Activated CD8-positive, alpha-beta T cell treated with anti-CD3 and anti-CD28 coated beads for 36 hours (primary cell): ENCODE measurements around the gene IL25. TPM values are rescaled to one million over a fixed set of nuclear protein-coding genes. Genes with fewer than 3 reads are reported as not detected.

ENCODE experiments used
- ATAC-seq: fragments of 200-7000 bp; cut with Tn5 transposase; one replicate; pipeline ENCODE4 v1.10.0; 2021; ENCODE audit warnings: mild to moderate bottlenecking, moderate library complexity
- CTCF ChIA-PET: fragments of 350-600 bp; sonication (Branson Sonifier 250); formaldehyde crosslinking; loops from one replicate; lab custom pipeline; 2021; ENCODE audit warnings: antibody characterized with exemption; lab: Charles Lee
- POLR2A ChIA-PET: fragments of 350-600 bp; sonication (Branson Sonifier 250); formaldehyde crosslinking; loops from one replicate; lab custom pipeline; 2021; ENCODE audit warnings: antibody characterized with exemption; lab: Charles Lee
- DNase-seq: peaks from one replicate; pipeline ENCODE4 v3.0.0-alpha.2; 2020
- H3K27ac Mint-ChIP-seq: one replicate; pipeline ENCODE4 v1.8.0; 2021; ENCODE audit warnings: mild to moderate bottlenecking, mixed read lengths
- H3K27me3 Mint-ChIP-seq: one replicate; pipeline ENCODE4 v1.8.0; 2021; ENCODE audit warnings: mixed read lengths
- H3K36me3 Mint-ChIP-seq: one replicate; pipeline ENCODE4 v1.8.0; 2021; ENCODE audit warnings: low read depth, mixed read lengths
- H3K4me1 Mint-ChIP-seq: one replicate; pipeline ENCODE4 v1.8.0; 2021; ENCODE audit warnings: low read depth, mixed read lengths
- H3K4me3 Mint-ChIP-seq: one replicate; pipeline ENCODE4 v1.8.0; 2021; ENCODE audit warnings: mild to moderate bottlenecking, moderate library complexity, mixed read lengths
- H3K9me3 Mint-ChIP-seq: one replicate; pipeline ENCODE4 v1.8.0; 2021; ENCODE audit warnings: mixed read lengths
- intact Hi-C: fragments of 100-400 bp; cut with micrococcal nuclease; formaldehyde crosslinking; loops from one replicate; pipeline ENCODE4 v1.10.0; 2022
- total RNA-seq, 2 experiments: library from RNA; stranded (reverse); gene quantifications; one replicate each; pipeline ENCODE4 v1.2.3, GENCODE V29; 2021
- TF ChIP-seq, protein P1 (sequence below): fragments of 200-600 bp; IDR thresholded peaks from one replicate; pipeline ENCODE4 v1.8.0; 2022; ENCODE audit warnings: antibody characterized with exemption, mild to moderate bottlenecking

The IL25 gene
- total RNA-seq, 2 experiments from 2014 or later, result not detected

- Mint-ChIP-seq H3K36me3 (no peaks in the 10 kb centered on the region), H3K4me3 (peak overlapping the region; percentile 54), H3K27me3 (peaks cover 35% of the 10 kb centered on the region), H3K4me1 (peaks cover 4% of the 10 kb centered on the region), H3K27ac (no peak overlapping the region), H3K9me3 (no peaks in the 10 kb centered on the region)
- DNase-seq, result no peak
- ChIA-PET POLR2A (interaction anchor here (0.8 to 2.0 kb wide), 2 partner anchors 10 to 31 kb away, joined by 3 to 6 read pairs; partner anchors contain the start of gene PABPN1), CTCF (interaction anchor here (1.1 to 2.8 kb wide), 2 partner anchors 15 to 26 kb away, joined by 3 to 19 read pairs; no protein-coding TSS in a partner anchor)
- no peak for ATAC-seq
- TF ChIP-seq, protein P1, sequence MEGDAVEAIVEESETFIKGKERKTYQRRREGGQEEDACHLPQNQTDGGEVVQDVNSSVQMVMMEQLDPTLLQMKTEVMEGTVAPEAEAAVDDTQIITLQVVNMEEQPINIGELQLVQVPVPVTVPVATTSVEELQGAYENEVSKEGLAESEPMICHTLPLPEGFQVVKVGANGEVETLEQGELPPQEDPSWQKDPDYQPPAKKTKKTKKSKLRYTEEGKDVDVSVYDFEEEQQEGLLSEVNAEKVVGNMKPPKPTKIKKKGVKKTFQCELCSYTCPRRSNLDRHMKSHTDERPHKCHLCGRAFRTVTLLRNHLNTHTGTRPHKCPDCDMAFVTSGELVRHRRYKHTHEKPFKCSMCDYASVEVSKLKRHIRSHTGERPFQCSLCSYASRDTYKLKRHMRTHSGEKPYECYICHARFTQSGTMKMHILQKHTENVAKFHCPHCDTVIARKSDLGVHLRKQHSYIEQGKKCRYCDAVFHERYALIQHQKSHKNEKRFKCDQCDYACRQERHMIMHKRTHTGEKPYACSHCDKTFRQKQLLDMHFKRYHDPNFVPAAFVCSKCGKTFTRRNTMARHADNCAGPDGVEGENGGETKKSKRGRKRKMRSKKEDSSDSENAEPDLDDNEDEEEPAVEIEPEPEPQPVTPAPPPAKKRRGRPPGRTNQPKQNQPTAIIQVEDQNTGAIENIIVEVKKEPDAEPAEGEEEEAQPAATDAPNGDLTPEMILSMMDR, result no peak
- intact Hi-C loops, result no loop called here
Observed at GRCh38 chr14:23353433-23353780, 19.2 kb upstream of the IL25 start.

GRCh38 chr14:23354990-23355389 lies 17.6 kb upstream of the IL25 start:
- no peak for ATAC-seq
- H3K4me1 Mint-ChIP-seq, result peaks cover 4% of the 10 kb centered on the region
- TF ChIP-seq, protein P1, result no peak
- no peak overlapping the region for H3K27ac Mint-ChIP-seq
- peaks cover 35% of the 10 kb centered on the region for H3K27me3 Mint-ChIP-seq
- H3K9me3 Mint-ChIP-seq, result no peaks in the 10 kb centered on the region
- intact Hi-C loops, result no loop called here
- no peak overlapping the region for H3K4me3 Mint-ChIP-seq
- no peaks in the 10 kb centered on the region for H3K36me3 Mint-ChIP-seq
- ChIA-PET CTCF (interaction anchor here (2.8 kb wide), 1 partner anchor 25 kb away, joined by 19 read pairs; no protein-coding TSS in a partner anchor), POLR2A (no interaction called here)
- DNase-seq, result no peak

DNA sequence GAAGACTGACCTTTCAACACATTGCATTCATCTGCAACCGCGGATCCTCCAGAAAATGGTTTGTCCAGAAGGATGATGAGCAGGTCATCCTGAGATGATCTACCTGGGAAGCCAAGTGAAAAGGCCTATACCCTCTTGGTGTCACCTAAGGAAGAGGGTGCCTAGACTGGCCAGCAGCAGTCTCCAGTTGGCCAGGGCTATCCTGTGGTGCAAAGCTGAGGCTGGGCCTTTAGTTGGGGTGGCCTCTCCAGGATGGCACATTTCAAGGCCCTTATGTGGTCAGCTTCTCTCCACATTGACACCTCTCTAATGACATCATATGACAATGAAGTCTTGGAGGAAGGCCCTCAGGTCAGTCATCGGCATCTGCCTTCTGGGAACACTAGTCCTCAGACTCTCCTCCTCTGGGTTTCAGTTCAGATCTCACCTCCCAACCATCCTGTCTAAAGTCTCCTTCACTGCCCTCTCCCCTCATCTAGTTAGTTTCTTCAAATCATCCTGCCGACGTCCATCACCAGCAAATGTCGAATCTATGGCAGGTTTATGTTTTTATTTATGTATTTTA lies 16.7 kb upstream of the IL25 start:
- intact Hi-C loops, result no loop called here
- Mint-ChIP-seq H3K27me3 (peaks cover 30% of the 10 kb centered on the region), H3K36me3 (no peaks in the 10 kb centered on the region), H3K9me3 (no peaks in the 10 kb centered on the region), H3K27ac (no peak overlapping the region), H3K4me1 (peaks cover 4% of the 10 kb centered on the region), H3K4me3 (no peak overlapping the region)
- ATAC-seq, result no peak
- POLR2A ChIA-PET, result no interaction called here
- CTCF ChIA-PET, result no interaction called here
- no peak for DNase-seq
- TF ChIP-seq, protein P1, result no peak

- ATAC-seq, result no peak
- peaks cover 25% of the 10 kb centered on the region for H3K27me3 Mint-ChIP-seq
- POLR2A ChIA-PET, result no interaction called here
- intact Hi-C loops, result no loop called here
- H3K4me3 Mint-ChIP-seq, result no peak overlapping the region
- CTCF ChIA-PET, result interaction anchor here (2.0 kb wide), 1 partner anchor 23 kb away, joined by 6 read pairs; no protein-coding TSS in a partner anchor
- no peaks in the 10 kb centered on the region for H3K36me3 Mint-ChIP-seq
- no peak for DNase-seq
- TF ChIP-seq, protein P1, result no peak
- no peak overlapping the region for H3K27ac Mint-ChIP-seq
- peaks cover 3% of the 10 kb centered on the region for H3K4me1 Mint-ChIP-seq
- H3K9me3 Mint-ChIP-seq, result no peaks in the 10 kb centered on the region
Observed at GRCh38 chr14:23356662-23357061, 15.9 kb upstream of the IL25 start.

GRCh38 chr14:23357261-23357660 lies 15.3 kb upstream of the IL25 start:
- POLR2A ChIA-PET, result no interaction called here
- CTCF ChIA-PET, result interaction anchor here (1.4 to 2.0 kb wide), 3 partner anchors 12 to 23 kb away, joined by 3 to 6 read pairs (median 4); no protein-coding TSS in a partner anchor
- DNase-seq (no peak), ATAC-seq (no peak)
- H3K4me1 Mint-ChIP-seq, result peaks cover 3% of the 10 kb centered on the region
- no peaks in the 10 kb centered on the region for H3K9me3 Mint-ChIP-seq
- intact Hi-C loops, result no loop called here
- no peak overlapping the region for H3K4me3 Mint-ChIP-seq
- peaks cover 25% of the 10 kb centered on the region for H3K27me3 Mint-ChIP-seq
- TF ChIP-seq, protein P1, result no peak
- H3K36me3 Mint-ChIP-seq, result no peaks in the 10 kb centered on the region
- H3K27ac Mint-ChIP-seq, result no peak overlapping the region
